HG03558 (cell line): Measurements from ENCODE around the gene NCKAP5L.
"Not testable (repeated sequence)": the region's sequence is repeated elsewhere in the genome, so short reads cannot be mapped to it uniquely, and the experiment has no call there.

Experiments
- ATAC-seq: cut with Tn5 transposase; IDR thresholded peaks from one replicate; pipeline ENCODE4 v1.9.1; 2021; ENCODE audit warnings: moderate number of reproducible peaks; ENCODE audit not compliant: unreplicated experiment; ENCODE audit errors: extremely low read depth

NCKAP5L gene

DNA sequence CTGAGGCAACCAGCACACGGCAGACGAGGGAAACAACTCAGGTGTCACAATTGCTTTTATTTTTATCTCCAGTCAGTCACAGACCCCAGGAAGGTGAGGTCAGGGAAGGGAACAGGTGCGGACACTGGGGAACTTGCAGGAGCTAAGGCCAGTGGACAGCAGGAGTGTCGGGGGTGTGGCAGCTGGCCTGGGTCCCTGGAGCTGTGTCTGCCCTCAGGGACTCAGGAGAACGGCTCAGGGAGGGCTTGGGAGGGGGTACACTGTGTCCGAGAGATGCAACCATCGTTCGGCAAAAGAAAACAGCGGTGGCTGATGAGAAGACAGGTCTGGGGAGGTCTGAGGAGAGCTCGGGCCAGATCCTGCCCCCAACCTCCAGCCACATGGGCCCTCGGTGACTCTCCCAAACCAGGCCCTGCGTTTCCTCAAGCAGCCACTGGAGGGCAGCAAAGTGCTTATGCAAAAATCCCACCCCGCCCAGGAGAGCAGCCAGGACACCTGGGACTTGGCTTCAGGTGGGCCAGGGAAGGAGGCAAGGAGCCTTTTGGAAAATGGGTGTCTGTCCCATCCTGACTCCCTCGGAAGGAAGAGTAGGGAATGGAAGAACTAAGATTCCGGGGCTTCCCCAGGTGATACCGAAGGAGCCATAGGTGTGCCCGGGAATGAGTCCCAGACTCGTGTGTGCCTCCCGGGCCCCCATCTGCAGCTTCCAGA is 38.8 kb upstream of the NCKAP5L start:
- ATAC-seq, result no peak

DNA sequence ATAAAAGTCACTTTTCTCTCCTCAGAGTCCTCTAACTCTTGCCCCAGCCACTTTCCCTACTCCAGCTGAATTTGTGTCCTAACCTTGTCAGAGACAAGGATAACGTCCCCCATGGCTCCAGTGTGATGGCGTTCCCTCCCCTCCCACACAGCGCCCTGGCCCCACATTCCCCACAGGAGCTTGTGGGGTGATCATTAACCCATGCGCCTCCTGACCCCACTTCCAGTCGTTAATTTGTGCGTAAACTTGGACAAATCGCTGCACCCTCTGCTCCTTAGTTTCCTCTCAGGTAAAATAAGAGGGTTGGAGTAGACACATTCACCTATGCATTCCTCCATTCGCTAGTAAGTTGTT is 37.5 kb upstream of the NCKAP5L start:
- no peak for ATAC-seq

DNA sequence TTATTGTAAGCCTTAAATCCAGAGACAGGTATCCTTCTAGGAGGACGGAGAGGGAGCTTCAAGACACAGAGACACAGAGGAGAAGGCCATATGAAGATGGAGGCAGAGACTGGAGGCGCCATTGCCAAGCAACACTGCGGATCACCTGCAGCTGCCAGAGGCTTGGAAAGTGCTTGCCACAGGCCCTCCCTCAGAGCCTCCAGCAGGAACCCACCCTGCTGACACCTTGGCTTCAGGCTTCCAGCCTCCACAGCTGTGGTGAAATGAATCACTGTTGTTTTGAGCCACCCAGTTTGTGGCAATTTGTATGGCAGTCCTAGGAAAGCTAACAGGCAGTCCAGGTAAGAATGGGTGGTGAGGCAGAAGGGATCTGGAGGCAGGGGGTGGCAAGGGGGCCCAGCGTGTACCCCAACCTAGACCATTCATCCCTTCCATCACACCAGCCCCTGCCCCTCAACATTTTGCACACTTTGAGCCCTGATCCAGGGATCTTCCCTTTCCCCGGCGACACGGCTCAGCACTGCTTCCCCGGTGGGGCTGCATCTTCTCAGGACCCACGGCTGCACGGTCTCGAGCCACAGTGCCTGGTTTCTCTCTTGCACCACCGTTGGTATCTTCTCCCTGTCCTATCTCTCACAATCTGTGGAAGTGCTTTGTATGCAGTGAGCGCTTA is 37.0 kb upstream of the NCKAP5L start:
- no peak for ATAC-seq

DNA sequence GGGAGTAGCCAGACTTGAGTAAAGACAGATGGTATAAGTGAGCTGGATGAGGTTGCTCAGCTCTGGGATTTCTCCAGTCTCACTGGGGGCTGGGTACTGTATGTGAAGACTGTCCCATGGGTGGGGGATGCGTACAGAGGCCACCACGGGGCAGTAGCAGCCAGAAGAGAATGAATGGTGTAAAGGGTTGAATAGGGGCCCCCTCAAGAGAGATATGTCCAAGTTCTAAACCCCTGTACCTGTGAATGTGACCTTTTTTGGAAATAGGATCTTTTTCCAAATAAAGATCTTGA is 36.5 kb upstream of the NCKAP5L start:
- no peak for ATAC-seq

DNA sequence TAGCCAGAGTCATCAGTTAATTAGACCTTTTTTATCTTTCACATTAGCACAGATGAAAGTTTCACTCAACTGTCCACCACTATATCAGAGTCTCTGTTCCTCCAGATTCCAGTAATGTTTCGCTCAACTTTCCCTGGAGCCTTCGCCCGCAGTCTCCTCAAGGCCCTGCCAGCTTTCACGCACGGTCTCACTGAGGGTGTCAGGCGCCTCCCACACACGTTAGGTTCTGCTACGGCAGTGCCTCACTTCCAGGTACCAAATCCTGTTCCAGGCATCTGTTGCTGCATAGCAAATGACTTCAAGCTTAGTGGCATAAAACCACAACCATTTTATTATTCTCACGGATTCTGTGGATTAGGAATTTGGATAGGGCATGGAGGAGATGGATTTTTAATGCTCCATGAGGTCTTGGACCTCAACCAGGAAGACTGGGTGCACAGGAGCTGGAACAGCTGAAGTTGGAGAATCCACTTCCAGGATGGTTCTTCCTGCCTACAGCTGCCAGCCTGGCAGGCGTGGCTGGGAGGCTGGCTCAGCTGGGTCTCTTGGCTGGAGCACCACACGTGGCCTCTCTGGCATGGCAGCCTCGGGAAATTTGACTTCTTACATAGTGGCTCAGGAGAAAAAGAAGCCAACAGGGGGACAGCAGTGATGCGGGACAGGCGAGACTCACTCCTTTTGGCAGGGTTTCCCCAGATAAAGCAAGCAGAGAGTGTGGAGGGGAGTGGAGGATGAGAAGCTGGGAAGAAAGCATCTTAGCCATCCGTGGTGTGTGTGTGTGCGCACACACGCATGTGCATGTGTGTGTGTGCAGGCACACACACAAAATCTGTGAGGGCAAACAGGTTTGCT is 36.0 kb upstream of the NCKAP5L start:
- no peak for ATAC-seq

DNA sequence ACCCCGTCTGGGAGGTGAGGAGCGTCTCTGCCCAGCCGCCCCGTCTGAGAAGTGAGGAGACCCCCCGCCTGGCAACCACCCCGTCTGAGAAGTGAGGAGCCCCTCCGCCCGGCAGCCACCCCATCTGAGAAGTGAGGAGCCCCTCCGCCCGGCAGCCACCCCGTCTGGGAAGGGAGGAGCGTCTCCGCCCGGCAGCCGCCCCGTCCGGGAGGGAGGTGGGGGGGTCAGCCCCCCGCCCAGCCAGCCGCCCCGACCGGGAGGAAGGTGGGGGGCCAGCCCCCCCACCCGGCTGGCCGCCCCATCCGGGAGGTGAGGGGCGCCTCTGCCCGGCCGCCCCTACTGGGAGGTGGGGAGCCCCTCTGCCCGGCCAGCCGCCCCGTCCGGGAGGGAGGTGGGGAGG is 32.7 kb upstream of the NCKAP5L start:
- ATAC-seq, result not testable (repeated sequence)

DNA sequence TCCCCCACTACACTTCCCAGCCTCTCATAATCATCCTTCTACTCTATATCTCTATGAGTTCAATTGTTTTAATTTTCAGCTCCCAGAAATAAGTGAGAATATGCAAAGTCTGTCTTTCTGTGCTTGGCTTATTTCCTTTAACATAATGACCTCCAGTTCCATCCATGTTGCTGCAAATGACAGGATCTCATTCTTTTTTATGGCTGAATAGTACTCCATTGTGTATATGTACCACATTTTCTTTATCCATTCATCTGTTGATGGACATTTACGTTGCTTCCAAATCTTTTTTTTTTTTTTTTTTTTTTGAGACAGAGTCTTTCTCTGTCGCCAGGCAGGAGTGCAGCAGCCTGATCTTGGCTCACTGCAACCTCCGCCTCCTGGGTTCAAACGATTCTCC is 27.7 kb upstream of the NCKAP5L start:
- not testable (repeated sequence) for ATAC-seq

DNA sequence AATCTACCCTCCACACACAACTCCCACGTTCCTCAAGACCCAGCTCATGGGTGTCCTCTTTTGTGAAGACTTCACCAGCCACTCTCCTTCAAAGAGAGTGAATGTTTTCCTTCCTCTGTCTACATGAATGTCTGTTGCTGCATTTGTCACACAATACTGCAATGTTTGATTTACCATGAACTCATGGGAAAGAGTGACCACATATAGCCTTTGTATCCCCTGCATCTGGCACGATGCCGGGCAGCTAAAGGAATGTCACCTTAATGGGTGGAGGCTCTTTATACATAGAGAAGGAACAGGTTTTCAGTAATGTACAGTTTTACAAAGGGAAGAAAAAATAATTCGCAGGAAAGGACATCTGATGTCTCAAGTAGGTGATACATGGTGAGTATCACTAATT is 26.8 kb upstream of the NCKAP5L start:
- ATAC-seq, result no peak

DNA sequence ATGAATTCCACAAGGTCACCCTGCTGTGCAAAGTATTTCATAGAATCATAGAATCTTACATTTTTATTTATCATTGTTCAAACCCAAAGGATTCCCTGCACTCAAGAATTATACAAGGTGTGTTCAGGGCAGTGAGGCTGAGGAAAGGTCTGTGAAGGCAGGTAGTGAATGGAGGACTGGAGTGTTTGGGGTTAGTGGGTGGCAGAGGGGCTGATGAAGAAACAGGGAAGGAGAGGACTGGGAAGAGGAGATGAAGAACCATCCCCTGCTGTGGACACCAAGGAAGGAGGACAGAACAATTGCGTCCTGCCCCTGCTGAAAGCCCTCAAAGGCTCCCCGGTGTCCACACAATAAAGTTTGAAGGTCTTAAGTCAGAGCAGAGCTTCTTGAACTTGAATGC is 25.5 kb upstream of the NCKAP5L start:
- no peak for ATAC-seq

DNA sequence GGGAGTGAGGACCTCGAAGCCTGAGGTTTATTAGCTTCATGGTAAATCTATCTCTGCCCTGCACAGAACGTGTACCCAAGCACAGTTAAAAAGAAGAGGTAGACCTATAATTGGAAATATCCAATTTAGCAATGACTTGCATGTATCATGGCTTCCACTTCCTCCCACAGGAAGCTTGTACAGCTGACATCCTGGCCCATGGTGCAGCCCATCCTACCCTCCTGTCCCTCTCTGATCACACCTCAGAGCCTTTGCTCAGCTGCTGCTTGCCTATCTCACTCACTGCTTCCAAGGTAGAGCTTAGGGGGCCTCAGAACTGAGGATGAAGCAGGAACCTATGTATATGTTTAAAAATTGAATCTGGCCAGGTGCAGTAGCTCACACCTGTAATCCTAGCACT is 18.9 kb upstream of the NCKAP5L start:
- ATAC-seq, result no peak

DNA sequence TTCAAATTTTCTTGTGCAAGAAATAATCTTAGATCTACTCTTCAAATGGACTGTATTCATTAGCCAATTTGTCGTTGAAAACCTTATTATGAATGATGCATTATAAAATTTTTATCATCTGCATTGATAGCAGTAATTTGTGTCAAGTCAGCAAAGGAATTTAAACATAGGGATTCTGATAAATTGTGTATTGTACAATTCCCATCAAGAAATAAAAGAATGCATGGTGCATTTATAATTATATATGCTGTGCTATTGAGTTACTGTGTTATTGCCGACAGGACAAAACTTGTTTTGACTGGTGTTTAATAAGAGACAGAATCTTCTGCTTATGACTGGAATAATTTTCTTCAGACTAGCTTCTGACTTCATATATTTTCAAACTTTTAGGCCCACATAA is 17.8 kb upstream of the NCKAP5L start:
- ATAC-seq, result no peak

DNA sequence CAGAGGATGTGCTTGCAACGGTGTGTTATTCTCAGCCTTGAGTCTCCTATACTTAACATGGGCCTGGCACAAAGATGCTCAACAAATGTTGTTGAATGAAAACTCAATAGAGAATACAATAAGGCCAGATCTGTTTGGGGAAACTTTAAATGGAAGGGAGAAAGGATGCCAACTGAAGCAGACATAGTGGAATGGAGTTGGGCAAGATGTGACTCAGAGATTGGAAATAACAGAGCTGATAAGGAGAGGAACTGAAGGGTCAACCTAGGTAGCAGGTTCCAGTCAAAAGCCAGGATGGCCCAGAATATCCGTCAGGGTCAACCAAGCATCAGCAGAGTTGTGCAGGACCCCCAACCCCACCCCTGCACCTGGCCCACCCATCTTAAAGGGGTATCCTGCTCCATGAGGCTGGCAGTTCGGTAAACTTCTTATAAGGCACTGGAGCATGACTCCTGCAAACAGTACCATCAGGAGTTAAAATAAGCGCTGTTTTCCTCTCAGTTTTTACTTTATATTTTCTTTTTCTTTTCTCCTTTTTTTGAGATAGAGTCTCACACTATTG is 15.7 kb upstream of the NCKAP5L start:
- ATAC-seq, result no peak

DNA sequence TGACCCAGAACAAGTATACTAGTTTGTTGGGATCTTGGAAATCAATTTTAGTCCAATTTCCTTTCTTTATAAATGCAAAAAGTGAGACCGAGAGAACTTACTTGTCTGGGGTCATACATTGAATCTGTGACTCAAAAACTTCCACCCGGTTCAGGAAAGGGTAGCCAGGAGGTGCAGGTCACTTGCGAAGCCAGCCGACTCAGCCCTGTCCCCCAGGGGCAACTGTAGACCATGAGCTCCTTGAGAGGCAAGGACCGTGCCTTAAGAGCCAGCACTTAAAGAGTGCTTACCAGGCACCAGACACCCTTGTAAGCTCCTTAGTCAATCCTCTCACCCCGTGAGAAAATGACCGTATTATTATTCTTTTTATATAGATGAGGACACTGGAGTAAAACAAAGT is 15.2 kb upstream of the NCKAP5L start:
- no peak for ATAC-seq

DNA sequence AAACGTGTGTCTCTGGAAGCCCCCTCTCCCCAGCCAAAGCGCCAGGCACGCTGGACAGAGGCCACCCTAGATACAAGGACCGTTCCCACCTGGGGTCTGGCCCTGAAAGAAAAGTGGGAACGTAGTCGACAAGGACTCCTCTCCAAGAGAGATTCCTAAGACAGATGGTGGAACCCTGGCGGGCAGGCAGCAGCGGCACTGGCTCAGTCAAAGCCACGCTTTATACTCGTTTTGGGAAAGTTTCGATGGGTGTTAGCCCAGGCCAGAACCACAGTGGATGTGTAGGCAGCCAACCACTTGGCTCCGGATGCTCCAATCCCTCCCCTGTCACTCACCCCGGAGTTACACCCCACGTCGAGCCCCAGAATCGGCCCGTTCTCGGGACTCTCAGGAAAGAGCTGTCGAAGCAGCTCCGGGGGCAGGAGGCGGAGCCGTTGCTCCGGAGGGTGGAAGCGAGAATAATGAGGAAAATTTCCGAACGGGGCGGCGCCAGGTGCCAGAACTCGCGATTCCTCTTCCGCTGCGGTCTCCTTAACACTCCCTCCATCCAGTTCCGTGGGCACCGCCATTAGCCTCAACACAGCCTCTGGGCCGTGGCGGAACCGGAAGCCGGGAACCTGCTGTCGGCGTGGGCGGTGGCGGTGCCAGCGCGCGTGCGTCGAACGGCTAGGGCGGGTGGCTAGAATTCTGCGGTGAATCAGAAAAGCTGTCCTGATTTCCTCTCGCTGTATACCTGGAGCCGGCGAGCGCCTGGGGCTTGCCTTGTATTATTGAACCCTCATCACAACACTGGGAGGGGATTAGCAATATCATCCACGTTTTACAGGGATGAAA is 14.5 kb upstream of the NCKAP5L start, which contains the start of gene BCDIN3D:
TSS of gene BCDIN3D (minus strand) at position 588 of the 834 bp plus-strand sequence. CDS start at position 569, 19 bp downstream.
- ATAC-seq, result peak; percentile 69

DNA sequence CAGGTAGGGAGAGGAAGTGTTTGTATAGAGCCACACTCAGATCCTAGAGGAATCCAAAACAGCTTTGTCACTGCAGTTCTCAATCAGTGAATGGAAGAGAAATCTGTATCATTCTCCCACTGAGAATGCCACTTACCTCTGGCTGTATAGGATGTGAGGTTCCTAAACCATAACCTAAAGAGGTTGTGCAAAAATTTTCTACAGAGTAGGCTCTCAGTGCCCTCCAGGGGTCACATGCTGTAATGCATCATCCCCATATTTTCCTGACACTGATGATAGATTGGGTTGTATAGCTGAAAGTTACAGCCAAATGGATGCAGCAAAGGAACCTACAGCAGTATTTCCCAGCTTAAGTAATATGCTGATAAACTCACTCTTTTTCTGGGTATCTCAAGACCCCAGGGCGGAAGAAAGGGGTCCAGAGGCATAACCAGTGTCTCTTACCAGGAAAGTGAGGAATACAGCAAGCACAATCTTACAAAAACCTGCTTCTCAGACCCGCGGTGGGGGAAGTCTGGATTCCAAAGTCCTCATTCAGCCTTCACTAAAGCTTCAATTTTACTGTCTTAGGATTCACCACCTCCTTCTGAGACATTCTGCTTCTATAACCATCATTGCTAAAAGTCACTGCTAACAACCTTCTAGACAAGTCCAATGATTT is 10.9 kb upstream of the NCKAP5L start:
- ATAC-seq, result no peak

DNA sequence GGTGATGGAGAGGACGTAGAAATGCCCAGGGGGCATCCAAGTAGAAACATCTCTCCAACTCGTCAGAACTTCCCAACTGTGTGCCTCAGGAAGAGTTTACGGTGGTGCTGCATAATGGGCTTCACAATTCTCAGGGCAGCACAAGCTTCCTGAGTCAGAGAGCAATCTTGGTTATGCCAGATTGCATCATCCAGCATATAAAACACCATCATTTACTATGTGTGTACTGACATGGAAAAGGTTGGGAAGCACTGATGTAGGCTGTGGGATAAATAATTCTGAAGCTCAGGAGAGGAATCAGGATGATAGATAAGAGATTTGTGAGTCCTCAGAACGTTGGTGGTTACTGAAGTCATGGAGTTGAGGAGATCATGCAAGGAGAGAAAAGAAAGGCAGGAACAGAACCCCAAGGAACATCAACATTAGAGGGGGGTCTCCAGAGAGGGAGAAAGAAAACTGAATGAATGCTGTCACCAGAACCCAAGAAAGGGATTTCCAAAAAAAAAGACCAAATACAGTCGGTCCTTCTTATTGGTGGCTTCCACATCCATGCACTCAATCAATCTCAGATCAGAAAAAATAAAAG is 4.7 kb upstream of the NCKAP5L start:
- no peak for ATAC-seq

DNA sequence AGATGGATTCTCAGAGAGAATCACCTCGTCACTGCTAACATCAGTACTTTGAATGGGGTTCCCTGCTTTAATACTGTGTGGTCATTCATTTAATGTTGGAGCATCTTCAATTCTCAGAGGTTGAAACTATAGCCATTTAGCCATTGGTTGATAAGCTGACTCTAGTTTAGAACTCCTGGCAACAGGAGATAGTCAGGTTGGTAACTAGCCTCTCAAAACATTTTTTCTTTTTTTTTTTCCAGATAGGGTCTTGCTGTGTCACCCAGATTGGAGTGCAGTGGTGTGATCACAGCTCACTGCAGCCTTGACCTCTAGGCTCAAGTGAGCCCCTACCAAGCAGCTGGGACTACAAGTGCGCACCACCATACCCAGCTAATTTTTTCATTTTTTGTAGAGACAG is 3.5 kb upstream of the NCKAP5L start:
- no peak for ATAC-seq

DNA sequence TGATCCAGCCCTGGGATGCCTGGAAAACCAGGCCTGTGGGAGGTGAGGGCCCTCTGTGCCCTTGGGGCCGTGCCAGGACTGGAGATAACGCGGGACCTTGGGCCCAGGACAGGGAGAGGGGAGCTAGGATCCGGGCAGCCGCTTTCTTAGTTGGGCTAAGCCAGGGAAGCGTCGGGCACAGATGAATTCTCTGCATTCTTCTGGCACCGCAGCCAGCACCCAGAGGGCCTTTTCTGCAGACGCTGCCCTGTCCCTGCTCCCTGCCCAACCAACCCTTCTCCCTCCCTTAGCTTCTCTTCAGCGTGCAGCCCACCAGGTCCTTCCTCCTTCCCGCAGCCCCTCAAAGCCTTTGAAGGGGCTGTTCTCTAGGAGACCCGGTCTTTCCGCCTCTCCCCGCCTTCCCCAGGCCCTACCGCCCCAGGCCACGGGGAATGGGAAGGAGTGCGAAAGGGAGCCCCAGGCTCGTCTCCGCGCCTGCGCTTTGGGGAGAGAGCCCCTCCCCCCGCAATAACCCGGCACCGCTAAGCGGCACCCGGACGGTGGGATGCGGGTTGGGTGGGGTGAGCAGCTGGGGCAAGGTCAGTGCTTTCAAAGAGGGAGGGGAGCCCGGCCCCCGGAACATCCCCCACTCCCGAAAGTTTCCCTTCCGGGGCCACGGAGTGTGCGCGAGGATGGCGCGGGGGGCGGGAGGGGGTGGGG is 663 bp downstream of the NCKAP5L start:
- ATAC-seq, result no peak

DNA sequence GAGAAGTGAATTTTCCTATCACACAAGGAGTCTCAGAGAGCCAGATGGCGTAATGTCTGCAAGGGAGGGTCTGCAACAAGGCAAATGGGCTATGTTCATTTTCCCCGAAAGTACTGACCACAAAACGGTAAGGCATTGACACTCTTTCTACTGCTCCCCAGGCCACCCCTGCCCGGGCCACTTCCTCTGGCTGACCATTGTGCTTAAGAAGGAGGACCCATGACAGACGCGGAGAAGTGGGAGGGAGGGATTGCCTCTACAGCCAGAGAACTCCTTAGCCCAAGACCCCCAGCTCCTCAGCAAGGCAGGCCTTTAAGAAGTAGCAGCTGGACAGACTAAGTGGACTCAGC is 1.2 kb downstream of the NCKAP5L start:
- ATAC-seq, result no peak
